HK-2 (cell line): ENCODE measurements around the gene WEE1.
A peak's percentile ranks its signal among the peaks of the same experiment; 100 is the strongest.

Experiments used
- DNase-seq: peaks from one replicate; pipeline ENCODE4 v3.0.0-alpha.2; 2018; ENCODE audit not compliant: unreplicated experiment

Gene WEE1

DNA sequence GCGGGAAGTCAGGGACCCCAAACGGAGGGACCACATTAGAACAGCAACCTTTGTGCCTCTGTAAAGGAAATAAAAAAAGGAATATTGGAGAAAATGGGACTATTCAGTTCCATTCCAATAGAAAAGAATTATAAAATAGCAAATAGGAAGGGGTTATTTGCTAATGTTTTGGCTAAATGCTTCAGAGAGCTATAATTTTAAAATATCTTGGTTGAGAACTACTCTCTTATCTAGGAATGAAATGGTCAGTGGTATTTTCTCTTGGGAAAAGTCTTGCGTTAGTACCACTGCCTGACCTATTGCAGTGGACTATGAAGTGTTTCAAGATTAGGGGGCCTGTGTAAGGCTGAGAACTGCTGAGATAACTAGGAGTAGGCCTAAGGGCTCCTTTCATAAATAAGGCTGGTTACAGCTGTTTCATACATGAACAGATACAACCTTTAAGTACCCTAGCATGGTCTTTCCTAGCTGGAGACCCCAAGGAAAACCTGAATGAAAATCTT is 6.9 kb upstream of the WEE1 start:
- no peak for DNase-seq

- DNase-seq = no peak
Measured at GRCh38 chr11:9567401-9567800, 6.1 kb upstream of the WEE1 start.

DNA sequence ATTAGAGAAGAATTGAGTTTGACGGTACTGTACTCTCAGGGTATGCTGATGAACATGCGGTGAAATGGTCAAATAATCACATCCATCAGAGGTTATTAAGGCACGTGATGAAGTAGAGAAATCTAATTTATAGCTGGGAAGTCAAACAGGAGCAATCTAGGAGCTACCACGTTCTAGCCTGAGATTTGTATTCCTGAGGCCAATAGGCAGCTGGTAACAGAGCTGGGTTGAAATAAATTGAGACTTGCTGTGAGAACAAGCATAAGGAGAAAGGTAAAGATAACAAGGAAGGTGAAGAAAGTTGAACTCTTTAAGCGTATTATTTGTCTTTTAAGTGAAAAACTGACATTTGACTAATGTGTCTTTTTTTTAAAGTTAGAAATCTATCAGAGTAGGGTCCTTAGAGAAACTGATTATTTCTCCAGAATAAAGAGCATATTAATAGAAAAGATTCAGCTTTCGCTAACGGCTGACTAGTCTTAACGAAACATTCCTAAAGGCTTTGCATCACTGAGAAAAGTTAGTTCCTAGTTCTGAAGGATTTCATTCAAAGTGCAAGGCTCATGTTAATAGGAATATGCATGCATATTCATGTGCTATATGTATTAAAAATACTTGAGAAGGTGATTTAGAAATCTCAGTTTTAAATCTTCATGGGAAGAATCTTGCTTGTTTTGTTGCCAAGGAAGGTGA is 5.2 kb upstream of the WEE1 start:
- no peak for DNase-seq

DNA sequence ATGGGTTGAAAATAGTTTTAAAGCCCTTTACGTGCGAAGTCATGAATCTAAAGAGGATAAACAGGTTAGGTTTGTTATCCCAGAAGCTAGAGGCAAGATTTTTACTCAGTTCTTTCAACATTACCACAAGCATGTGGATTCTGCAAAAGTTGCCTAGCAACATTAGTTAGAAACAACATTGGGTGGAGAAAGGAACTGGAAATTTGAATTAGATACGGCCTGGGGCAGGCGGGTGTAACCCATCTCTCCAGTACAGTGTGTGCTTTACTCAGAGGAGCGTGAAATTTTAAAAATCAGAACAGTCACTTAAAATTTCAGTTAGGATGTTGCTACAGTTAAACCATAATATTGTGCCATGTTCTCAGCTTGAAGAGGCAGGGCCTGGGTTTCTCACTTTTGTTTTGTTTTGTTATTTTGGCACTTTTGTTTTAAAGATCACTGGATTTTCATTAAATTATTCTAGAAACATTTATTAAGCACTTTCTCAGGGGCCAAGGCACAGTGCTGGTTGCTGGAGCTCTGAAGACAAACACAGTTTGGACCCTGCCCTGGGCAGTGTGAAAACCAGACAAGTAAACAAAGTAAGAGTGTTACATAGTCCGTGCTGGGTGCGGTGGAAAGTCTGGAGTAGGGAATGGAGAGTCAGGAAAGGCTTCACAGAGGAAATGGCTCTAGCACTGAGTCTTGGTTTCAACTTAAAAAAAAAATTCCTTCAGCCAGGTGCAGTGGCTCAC is 4.4 kb upstream of the WEE1 start:
- peak; percentile 28 for DNase-seq

- no peak for DNase-seq
Measured at GRCh38 chr11:9569588-9570164, 3.8 kb upstream of the WEE1 start.

- DNase-seq = no peak
Measured at GRCh38 chr11:9570313-9571025, 3.0 kb upstream of the WEE1 start.

- no peak for DNase-seq
Measured at GRCh38 chr11:9571071-9571762, 2.3 kb upstream of the WEE1 start.

DNA sequence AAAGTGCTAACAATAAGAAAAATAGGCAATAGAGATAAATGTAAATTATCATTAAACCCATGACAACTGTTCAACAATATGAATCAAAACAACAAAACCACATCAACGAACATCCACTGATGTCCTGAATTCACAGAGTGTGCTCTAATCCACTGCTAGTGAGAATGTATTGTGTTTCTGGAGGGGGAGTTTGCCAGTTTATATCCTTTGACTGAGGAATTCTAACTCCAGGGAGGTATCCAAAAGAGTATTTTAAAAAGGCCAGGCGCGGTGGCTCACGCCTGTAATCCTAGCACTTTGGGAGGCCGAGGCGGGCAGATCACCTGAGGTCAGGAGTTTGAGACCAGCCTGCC is 1.7 kb upstream of the WEE1 start:
- no peak for DNase-seq

GRCh38 chr11:9573775-9574621 is 528 bp downstream of the WEE1 start:
- DNase-seq = no peak

DNA sequence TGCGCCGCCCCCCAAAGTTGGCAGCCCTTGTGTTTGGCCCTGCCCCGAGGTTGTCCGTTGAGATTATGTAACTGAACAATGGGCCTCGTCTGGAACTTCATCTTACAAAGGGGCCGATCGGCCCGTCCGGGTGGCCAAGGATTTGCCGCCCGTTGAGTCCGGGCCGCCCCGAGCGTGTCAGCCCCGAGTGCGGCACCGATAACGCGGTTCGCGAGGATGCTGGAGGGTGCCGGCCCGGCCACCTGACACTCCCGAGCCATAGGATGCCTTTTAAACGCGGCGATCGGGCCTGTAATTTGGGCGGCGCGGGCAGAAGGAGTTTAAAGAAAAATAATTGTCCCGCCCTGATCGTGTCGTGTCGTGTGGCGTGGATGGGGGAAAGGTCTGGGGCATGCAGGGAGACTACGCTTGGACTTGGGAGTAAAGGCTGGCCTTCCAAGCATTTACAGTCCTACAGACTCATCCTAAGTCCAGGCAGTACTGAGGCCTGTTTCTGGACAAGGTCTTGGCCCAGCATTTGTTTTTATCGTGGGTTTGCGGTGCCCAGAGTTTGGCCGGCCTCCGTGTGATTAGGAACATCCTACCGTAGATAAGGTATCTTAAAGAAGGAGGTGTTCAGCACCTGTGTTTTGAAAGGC is 1.3 kb downstream of the WEE1 start:
- no peak for DNase-seq

- peak; percentile 47 for DNase-seq
Measured at GRCh38 chr11:9575260-9576240, 2.1 kb downstream of the WEE1 start.

- DNase-seq = no peak
Measured at GRCh38 chr11:9576701-9577381, 3.4 kb downstream of the WEE1 start.

GRCh38 chr11:9577556-9577955 is 4.1 kb downstream of the WEE1 start:
- no peak for DNase-seq

- no peak for DNase-seq
Measured at GRCh38 chr11:9580894-9581293, 7.4 kb downstream of the WEE1 start.

GRCh38 chr11:9581556-9582161 is 8.2 kb downstream of the WEE1 start:
- no peak for DNase-seq

- DNase-seq = no peak
Measured at GRCh38 chr11:9590717-9591116, 17.2 kb downstream of the WEE1 start.

- no peak for DNase-seq
Measured at GRCh38 chr11:9594267-9595046, 21.0 kb downstream of the WEE1 start.
